ENCODE results near the gene C21orf58.

Gene C21orf58

GRCh38 chr21:46326110-46326703 lies 2.5 kb upstream of the C21orf58 start:
- no peak overlapping the region for H3K9ac ChIP-seq (ENCODE audit: low read length)
- H3K9me2 ChIP-seq (ENCODE audit: low read depth, low read length): no peaks in the 10 kb centered on the region
- peak overlapping the region; percentile 80; the same call in 1 of the 2 replicates for H3K4me2 ChIP-seq (ENCODE audit: low read length)
- no peaks in the 10 kb centered on the region for H4K20me1 ChIP-seq (ENCODE audit: insufficient read depth, low read length)
- peaks cover 54% of the 10 kb centered on the region for H3K79me2 ChIP-seq (ENCODE audit: insufficient read depth, low read length)
- no peaks in the 10 kb centered on the region for H3K27me3 ChIP-seq (ENCODE audit: insufficient read depth, low read length)
- peak overlapping the region; percentile 79 for H3K4me3 ChIP-seq (ENCODE audit: low read depth, low read length, poor library complexity, severe bottlenecking)
- no peaks in the 10 kb centered on the region for H3F3A ChIP-seq (ENCODE audit: insufficient read depth, low read length)
- no peak overlapping the region for H2AFZ ChIP-seq (ENCODE audit: low read length)
- H3K36me3 ChIP-seq (ENCODE audit: insufficient read depth, low read length): peaks cover 53% of the 10 kb centered on the region
- TF ChIP-seq CTCF (IDR thresholded peaks at IDR 0.05; ENCODE audit: low read length): peak; percentile 32; the same call in 1 of the 2 replicates
- TF ChIP-seq EZH2 (IDR thresholded peaks at IDR 0.05; ENCODE audit: borderline replicate concordance, low read length): no peak
- no peak overlapping the region for H3K27ac ChIP-seq (ENCODE audit: low read depth, low read length, poor library complexity, severe bottlenecking)
- peaks cover 23% of the 10 kb centered on the region for H3K4me1 ChIP-seq (ENCODE audit: insufficient read depth, low read length, severe bottlenecking)
- no peaks in the 10 kb centered on the region for H3K9me3 ChIP-seq (ENCODE audit: low read length)

- H3K79me2 ChIP-seq (ENCODE audit: insufficient read depth, low read length): peaks cover 61% of the 10 kb centered on the region
- peak; percentile 13; the same call in 1 of the 2 replicates for TF ChIP-seq CTCF (IDR thresholded peaks at IDR 0.05; ENCODE audit: low read length)
- no peak for TF ChIP-seq EZH2 (IDR thresholded peaks at IDR 0.05; ENCODE audit: borderline replicate concordance, low read length)
- H3K9me2 ChIP-seq (ENCODE audit: low read depth, low read length): no peaks in the 10 kb centered on the region
- peak overlapping the region; percentile 80 for H3K4me2 ChIP-seq (ENCODE audit: low read length)
- no peak overlapping the region for H2AFZ ChIP-seq (ENCODE audit: low read length)
- no peaks in the 10 kb centered on the region for H3K27me3 ChIP-seq (ENCODE audit: insufficient read depth, low read length)
- H3F3A ChIP-seq (ENCODE audit: insufficient read depth, low read length): no peaks in the 10 kb centered on the region
- H3K36me3 ChIP-seq (ENCODE audit: insufficient read depth, low read length): peaks cover 49% of the 10 kb centered on the region
- H3K27ac ChIP-seq (ENCODE audit: low read depth, low read length, poor library complexity, severe bottlenecking): peak overlapping the region; percentile 47
- H3K9me3 ChIP-seq (ENCODE audit: low read length): no peaks in the 10 kb centered on the region
- H3K4me3 ChIP-seq (ENCODE audit: low read depth, low read length, poor library complexity, severe bottlenecking): peak overlapping the region; percentile 79
- peak overlapping the region; percentile 84 for H3K9ac ChIP-seq (ENCODE audit: low read length)
- peaks cover 32% of the 10 kb centered on the region for H3K4me1 ChIP-seq (ENCODE audit: insufficient read depth, low read length, severe bottlenecking)
- H4K20me1 ChIP-seq (ENCODE audit: insufficient read depth, low read length): no peaks in the 10 kb centered on the region
Measured at GRCh38 chr21:46325073-46325912, 1.6 kb upstream of the C21orf58 start.

- no peak overlapping the region for H2AFZ ChIP-seq (ENCODE audit: low read length)
- no peaks in the 10 kb centered on the region for H4K20me1 ChIP-seq (ENCODE audit: insufficient read depth, low read length)
- H3K4me1 ChIP-seq (ENCODE audit: insufficient read depth, low read length, severe bottlenecking): peaks cover 37% of the 10 kb centered on the region
- peak overlapping the region; percentile 96 for H3K9ac ChIP-seq (ENCODE audit: low read length)
- H3K4me3 ChIP-seq (ENCODE audit: low read depth, low read length, poor library complexity, severe bottlenecking): peak overlapping the region; percentile 79
- no peaks in the 10 kb centered on the region for H3K27me3 ChIP-seq (ENCODE audit: insufficient read depth, low read length)
- H3K79me2 ChIP-seq (ENCODE audit: insufficient read depth, low read length): peaks cover 55% of the 10 kb centered on the region
- no peaks in the 10 kb centered on the region for H3F3A ChIP-seq (ENCODE audit: insufficient read depth, low read length)
- no peaks in the 10 kb centered on the region for H3K9me2 ChIP-seq (ENCODE audit: low read depth, low read length)
- H3K9me3 ChIP-seq (ENCODE audit: low read length): no peaks in the 10 kb centered on the region
- peak overlapping the region; percentile 80 for H3K4me2 ChIP-seq (ENCODE audit: low read length)
- H3K36me3 ChIP-seq (ENCODE audit: insufficient read depth, low read length): peaks cover 42% of the 10 kb centered on the region
- H3K27ac ChIP-seq (ENCODE audit: low read depth, low read length, poor library complexity, severe bottlenecking): peak overlapping the region; percentile 92
- TF ChIP-seq EZH2 (IDR thresholded peaks at IDR 0.05; ENCODE audit: borderline replicate concordance, low read length): no peak
- no peak for TF ChIP-seq CTCF (IDR thresholded peaks at IDR 0.05; ENCODE audit: low read length)
Measured at GRCh38 chr21:46324390-46325072, 861 bp upstream of the C21orf58 start.

Data from OCI-LY1 (cell line).